ENCODE measurements around the gene MGMT.

GRCh38 chr10:129501652-129502436 is 34.8 kb downstream of the MGMT start:
- TF ChIP-seq, protein P1, sequence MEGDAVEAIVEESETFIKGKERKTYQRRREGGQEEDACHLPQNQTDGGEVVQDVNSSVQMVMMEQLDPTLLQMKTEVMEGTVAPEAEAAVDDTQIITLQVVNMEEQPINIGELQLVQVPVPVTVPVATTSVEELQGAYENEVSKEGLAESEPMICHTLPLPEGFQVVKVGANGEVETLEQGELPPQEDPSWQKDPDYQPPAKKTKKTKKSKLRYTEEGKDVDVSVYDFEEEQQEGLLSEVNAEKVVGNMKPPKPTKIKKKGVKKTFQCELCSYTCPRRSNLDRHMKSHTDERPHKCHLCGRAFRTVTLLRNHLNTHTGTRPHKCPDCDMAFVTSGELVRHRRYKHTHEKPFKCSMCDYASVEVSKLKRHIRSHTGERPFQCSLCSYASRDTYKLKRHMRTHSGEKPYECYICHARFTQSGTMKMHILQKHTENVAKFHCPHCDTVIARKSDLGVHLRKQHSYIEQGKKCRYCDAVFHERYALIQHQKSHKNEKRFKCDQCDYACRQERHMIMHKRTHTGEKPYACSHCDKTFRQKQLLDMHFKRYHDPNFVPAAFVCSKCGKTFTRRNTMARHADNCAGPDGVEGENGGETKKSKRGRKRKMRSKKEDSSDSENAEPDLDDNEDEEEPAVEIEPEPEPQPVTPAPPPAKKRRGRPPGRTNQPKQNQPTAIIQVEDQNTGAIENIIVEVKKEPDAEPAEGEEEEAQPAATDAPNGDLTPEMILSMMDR (IDR thresholded peaks at IDR 0.05; ENCODE audit: low read length), result no peak
- no peak for TF ChIP-seq EZH2phosphoT487 (IDR thresholded peaks at IDR 0.05; ENCODE audit: low read length)
